HL-60 (cell line): ENCODE measurements around the gene LDHB.

Experiments used
- DNase-seq, 2 experiments: peaks; one replicate each; pipeline ENCODE4 v3.0.0-alpha.2; 2010 to 2020; ENCODE audit warnings: low read depth in 1 of 2, low spot score in 1 of 2
- H3K27ac ChIP-seq: fragments of 250-450 bp; sonication (Bioruptor Pico); replicated peaks from 2 replicates; pipeline ENCODE4 v1.5.1; 2020; ENCODE audit warnings: mild to moderate bottlenecking, moderate library complexity
- H3K27me3 ChIP-seq: fragments of 250-450 bp; sonication (Bioruptor Pico); 2 replicates; pipeline ENCODE4 v1.5.1; 2021; ENCODE audit warnings: mild to moderate bottlenecking, moderate library complexity; ENCODE audit not compliant: insufficient read depth, poor library complexity, severe bottlenecking
- H3K4me3 ChIP-seq: replicated peaks from 2 replicates; pipeline ENCODE4 v1.5.1; 2011; ENCODE audit warnings: mild to moderate bottlenecking, control low read depth, low read length; ENCODE audit not compliant: insufficient read depth
- CTCF ChIP-seq: IDR thresholded peaks from one replicate; pipeline ENCODE4 v1.5.1; 2011; ENCODE audit warnings: low read length, control low read depth, inconsistent platforms; ENCODE audit not compliant: insufficient read depth
- GABPA ChIP-seq: IDR thresholded peaks from 2 replicates; pipeline ENCODE4 v1.6.1; 2012; ENCODE audit warnings: low read depth
- POLR2AphosphoS5 ChIP-seq: IDR thresholded peaks from 2 replicates; pipeline ENCODE4 v1.6.1; 2012; ENCODE audit warnings: low read depth
- REST ChIP-seq: IDR thresholded peaks from 2 replicates; pipeline ENCODE4 v1.6.1; 2012; ENCODE audit warnings: low read depth; ENCODE audit not compliant: insufficient replicate concordance
- SPI1 ChIP-seq: IDR thresholded peaks from 2 replicates; pipeline ENCODE4 v1.6.1; 2012; ENCODE audit warnings: low read depth, mild to moderate bottlenecking, borderline replicate concordance

The LDHB gene

DNA sequence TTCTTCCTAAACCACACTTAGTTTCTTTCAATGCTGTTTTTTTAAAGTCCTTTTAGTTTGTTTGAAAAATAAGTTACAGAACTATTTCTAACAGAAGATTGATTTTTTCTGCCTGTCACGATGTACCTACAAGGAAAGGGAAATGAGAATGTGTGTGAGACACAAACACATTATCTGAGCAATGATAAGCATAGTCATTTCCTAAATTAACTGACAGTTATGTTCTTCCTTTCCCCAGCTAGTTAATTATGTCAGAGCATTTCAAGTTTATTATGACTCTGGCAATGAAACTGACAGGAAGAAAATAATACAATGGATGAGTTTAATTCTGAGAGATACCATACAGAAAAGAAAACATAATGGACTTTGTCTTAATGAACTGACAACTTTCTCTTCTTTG, 21.3 kb upstream of the LDHB start:
- H3K27me3 ChIP-seq: peaks cover 4% of the 10 kb centered on the region
- H3K27ac ChIP-seq: no peak overlapping the region
- no peak for TF ChIP-seq REST
- TF ChIP-seq POLR2AphosphoS5: no peak
- no peak for TF ChIP-seq GABPA
- TF ChIP-seq CTCF: no peak
- no peak for TF ChIP-seq SPI1
- no peak overlapping the region for H3K4me3 ChIP-seq
- DNase-seq: no peak

DNA sequence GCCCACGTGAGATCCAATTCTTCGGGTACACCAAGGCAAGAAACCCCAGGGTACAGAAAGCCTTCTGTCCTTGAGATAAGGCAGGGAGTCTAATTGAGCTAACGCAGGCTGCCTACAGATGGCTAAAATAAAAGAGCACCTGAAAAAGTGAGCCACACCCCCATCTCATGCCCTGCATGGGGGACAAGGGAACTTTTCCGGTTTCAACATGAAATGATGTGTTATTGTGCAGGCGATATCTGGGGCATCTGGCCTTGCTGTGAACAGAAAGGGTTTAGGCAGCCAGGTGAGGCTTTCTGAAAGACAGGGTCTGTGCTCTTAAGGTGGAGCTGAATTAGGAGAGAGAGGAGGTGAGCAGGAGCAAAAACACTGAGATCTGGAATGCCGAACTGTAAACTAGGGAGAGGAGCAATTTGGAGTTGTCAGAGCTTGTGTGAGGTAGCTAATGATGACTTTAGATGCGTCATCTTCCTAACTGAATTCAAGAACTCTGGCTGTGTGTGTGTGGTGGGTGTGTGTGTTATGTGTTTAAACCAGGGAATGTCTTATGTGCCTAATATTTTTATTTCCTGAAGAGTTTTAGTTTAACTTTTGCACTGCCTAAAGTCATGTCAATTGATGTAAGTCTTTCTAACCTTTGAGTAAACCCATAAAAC, 20.1 kb upstream of the LDHB start:
- TF ChIP-seq GABPA (no peak), REST (no peak), SPI1 (no peak), POLR2AphosphoS5 (no peak), CTCF (no peak)
- H3K27me3 ChIP-seq: no peaks in the 10 kb centered on the region

DNA sequence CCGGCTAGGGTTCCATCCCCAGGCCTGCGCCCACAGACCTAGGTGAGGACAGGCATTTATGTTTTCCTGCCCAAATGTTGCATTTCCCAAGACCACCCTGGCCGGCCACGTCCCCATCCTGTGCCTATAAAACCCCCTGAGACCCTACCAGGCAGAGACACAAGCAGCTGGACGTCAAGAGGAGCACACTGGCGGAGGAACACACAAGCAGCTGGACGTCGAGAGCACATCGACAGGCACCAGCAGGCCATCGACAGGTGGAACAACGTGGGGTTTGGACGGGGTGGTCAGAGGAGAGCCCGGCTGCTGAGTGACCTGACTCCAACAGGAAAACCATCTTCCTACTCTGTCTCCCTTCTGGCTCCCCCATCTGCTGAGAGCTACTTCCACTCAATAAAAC, 19.6 kb upstream of the LDHB start:
- no peak for DNase-seq
- no peak for TF ChIP-seq REST
- TF ChIP-seq POLR2AphosphoS5: no peak
- no peak for TF ChIP-seq CTCF
- no peak for TF ChIP-seq GABPA
- no peak for TF ChIP-seq SPI1
- Histone ChIP-seq H3K27me3 (no peaks in the 10 kb centered on the region), H3K27ac (no peak overlapping the region), H3K4me3 (no peak overlapping the region)

More for the DNA sequence above, 20.1 kb upstream of the LDHB start:
- DNase-seq: no peak
- Histone ChIP-seq H3K4me3 (no peak overlapping the region), H3K27ac (no peak overlapping the region)
